HL-60 (cell line): ENCODE measurements around the gene PCSK5.

Experiments used
- DNase-seq, 2 experiments: peaks; one replicate each; pipeline ENCODE4 v3.0.0-alpha.2; 2010 to 2020; ENCODE audit warnings: low read depth in 1 of 2, low spot score in 1 of 2
- H3K27ac ChIP-seq: fragments of 250-450 bp; sonication (Bioruptor Pico); replicated peaks from 2 replicates; pipeline ENCODE4 v1.5.1; 2020; ENCODE audit warnings: mild to moderate bottlenecking, moderate library complexity
- H3K27me3 ChIP-seq: fragments of 250-450 bp; sonication (Bioruptor Pico); 2 replicates; pipeline ENCODE4 v1.5.1; 2021; ENCODE audit warnings: mild to moderate bottlenecking, moderate library complexity; ENCODE audit not compliant: insufficient read depth, poor library complexity, severe bottlenecking
- H3K4me3 ChIP-seq: replicated peaks from 2 replicates; pipeline ENCODE4 v1.5.1; 2011; ENCODE audit warnings: mild to moderate bottlenecking, control low read depth, low read length; ENCODE audit not compliant: insufficient read depth
- GABPA ChIP-seq: IDR thresholded peaks from 2 replicates; pipeline ENCODE4 v1.6.1; 2012; ENCODE audit warnings: low read depth
- POLR2AphosphoS5 ChIP-seq: IDR thresholded peaks from 2 replicates; pipeline ENCODE4 v1.6.1; 2012; ENCODE audit warnings: low read depth
- SPI1 ChIP-seq: IDR thresholded peaks from 2 replicates; pipeline ENCODE4 v1.6.1; 2012; ENCODE audit warnings: low read depth, mild to moderate bottlenecking, borderline replicate concordance
- TF ChIP-seq, protein P1 (sequence below): IDR thresholded peaks from 2 replicates; pipeline ENCODE4 v1.6.1; 2012; ENCODE audit warnings: low read depth; ENCODE audit not compliant: insufficient replicate concordance
- TF ChIP-seq, protein P2 (sequence below): IDR thresholded peaks from one replicate; pipeline ENCODE4 v1.5.1; 2011; ENCODE audit warnings: low read length, control low read depth, inconsistent platforms; ENCODE audit not compliant: insufficient read depth

Gene PCSK5

DNA sequence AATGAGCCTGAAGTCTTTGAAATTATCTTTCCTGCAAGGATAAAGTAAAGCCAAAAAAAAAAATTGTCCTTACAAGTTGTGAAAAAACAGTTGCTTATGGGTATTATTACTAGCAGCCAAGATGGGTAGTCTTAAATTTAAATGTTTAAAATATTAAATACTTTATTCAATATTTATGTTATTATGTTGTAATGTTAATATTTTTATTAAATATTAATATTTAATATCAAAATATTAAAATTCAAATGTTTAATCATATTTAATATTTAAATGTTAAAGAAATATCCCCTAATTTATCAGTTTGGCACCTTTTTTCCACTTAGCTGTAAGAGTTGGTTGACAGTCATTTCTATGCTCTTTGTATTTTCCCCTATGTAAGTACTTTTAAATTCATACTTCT, 86.1 kb downstream of the PCSK5 start:
- TF ChIP-seq SPI1 (no peak), GABPA (no peak), POLR2AphosphoS5 (no peak)
- TF ChIP-seq, protein P1, sequence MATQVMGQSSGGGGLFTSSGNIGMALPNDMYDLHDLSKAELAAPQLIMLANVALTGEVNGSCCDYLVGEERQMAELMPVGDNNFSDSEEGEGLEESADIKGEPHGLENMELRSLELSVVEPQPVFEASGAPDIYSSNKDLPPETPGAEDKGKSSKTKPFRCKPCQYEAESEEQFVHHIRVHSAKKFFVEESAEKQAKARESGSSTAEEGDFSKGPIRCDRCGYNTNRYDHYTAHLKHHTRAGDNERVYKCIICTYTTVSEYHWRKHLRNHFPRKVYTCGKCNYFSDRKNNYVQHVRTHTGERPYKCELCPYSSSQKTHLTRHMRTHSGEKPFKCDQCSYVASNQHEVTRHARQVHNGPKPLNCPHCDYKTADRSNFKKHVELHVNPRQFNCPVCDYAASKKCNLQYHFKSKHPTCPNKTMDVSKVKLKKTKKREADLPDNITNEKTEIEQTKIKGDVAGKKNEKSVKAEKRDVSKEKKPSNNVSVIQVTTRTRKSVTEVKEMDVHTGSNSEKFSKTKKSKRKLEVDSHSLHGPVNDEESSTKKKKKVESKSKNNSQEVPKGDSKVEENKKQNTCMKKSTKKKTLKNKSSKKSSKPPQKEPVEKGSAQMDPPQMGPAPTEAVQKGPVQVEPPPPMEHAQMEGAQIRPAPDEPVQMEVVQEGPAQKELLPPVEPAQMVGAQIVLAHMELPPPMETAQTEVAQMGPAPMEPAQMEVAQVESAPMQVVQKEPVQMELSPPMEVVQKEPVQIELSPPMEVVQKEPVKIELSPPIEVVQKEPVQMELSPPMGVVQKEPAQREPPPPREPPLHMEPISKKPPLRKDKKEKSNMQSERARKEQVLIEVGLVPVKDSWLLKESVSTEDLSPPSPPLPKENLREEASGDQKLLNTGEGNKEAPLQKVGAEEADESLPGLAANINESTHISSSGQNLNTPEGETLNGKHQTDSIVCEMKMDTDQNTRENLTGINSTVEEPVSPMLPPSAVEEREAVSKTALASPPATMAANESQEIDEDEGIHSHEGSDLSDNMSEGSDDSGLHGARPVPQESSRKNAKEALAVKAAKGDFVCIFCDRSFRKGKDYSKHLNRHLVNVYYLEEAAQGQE: no peak
- TF ChIP-seq, protein P2, sequence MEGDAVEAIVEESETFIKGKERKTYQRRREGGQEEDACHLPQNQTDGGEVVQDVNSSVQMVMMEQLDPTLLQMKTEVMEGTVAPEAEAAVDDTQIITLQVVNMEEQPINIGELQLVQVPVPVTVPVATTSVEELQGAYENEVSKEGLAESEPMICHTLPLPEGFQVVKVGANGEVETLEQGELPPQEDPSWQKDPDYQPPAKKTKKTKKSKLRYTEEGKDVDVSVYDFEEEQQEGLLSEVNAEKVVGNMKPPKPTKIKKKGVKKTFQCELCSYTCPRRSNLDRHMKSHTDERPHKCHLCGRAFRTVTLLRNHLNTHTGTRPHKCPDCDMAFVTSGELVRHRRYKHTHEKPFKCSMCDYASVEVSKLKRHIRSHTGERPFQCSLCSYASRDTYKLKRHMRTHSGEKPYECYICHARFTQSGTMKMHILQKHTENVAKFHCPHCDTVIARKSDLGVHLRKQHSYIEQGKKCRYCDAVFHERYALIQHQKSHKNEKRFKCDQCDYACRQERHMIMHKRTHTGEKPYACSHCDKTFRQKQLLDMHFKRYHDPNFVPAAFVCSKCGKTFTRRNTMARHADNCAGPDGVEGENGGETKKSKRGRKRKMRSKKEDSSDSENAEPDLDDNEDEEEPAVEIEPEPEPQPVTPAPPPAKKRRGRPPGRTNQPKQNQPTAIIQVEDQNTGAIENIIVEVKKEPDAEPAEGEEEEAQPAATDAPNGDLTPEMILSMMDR: no peak
- Histone ChIP-seq H3K27ac (no peak overlapping the region), H3K4me3 (no peak overlapping the region), H3K27me3 (no peaks in the 10 kb centered on the region)
- no peak for DNase-seq

DNA sequence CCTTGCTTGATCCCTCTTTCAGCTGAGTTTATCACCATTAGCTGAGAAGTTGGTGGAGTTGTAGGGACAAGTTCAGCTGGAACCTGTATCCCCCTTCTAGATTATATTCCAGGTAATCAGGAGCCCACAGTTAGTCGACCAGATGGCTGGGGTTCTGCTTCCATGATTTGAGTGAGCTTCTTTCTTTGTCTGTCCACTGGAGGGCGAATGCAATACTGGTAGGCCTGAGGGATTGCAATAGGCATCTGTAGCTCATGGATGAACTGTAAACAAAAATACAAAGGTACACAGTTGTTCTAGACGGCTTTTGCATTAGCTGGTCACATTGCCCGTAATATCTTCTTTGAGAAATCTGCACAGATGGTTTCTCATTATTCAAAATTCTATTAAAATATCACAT, 88.9 kb downstream of the PCSK5 start:
- peak in 1 of 2 experiments; percentile 5 for DNase-seq
- H3K4me3 ChIP-seq: no peak overlapping the region
- no peaks in the 10 kb centered on the region for H3K27me3 ChIP-seq
- TF ChIP-seq GABPA: no peak
- TF ChIP-seq, protein P2: peak; percentile 16
- no peak overlapping the region for H3K27ac ChIP-seq

- Histone ChIP-seq H3K27ac (no peak overlapping the region), H3K4me3 (no peak overlapping the region), H3K27me3 (no peaks in the 10 kb centered on the region)
- no peak for DNase-seq
- TF ChIP-seq POLR2AphosphoS5: no peak
- TF ChIP-seq GABPA: no peak
- TF ChIP-seq, protein P2: no peak
- no peak for TF ChIP-seq SPI1
- TF ChIP-seq, protein P1: no peak
These were observed 93.0 kb downstream of the PCSK5 start for GRCh38 chr9:75983319-75984045.

DNA sequence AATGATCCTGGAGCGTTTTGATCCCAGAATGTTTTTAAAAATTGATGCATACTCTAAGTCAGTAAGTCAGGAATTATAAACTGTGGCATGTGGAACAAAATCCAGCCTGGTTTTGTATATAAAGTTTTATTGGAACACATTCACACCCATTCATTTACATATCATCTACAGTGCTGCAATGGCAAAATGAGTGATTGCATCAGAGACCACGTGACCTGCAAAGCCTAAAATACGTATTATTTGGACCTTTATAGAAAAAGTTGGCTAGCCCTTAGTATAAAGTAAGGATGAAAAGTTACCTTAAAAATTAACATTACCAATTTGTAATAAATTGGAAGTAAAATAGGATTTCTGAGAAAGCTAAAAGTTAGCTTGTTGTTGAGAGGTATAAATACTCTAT, 95.0 kb downstream of the PCSK5 start:
- TF ChIP-seq GABPA (no peak), SPI1 (no peak), POLR2AphosphoS5 (no peak)
- TF ChIP-seq, protein P2: no peak
- TF ChIP-seq, protein P1: no peak
- no peak for DNase-seq
- Histone ChIP-seq H3K4me3 (no peak overlapping the region), H3K27ac (no peak overlapping the region), H3K27me3 (no peaks in the 10 kb centered on the region)
